Stimulated activated CD4-positive, alpha-beta T cell treated with anti-CD3 and anti-CD28 coated beads, Interleukin-15, amount 100 ng/mL, for 48 hours (primary cell): ENCODE measurements around the gene TRPM5.
A peak's percentile ranks its signal among the peaks of the same experiment; 100 is the strongest.

Experiments used
- DNase-seq, 2 donors: peaks; one replicate each; pipeline ENCODE4 v3.0.0-alpha.2; 2020; ENCODE audit warnings: low read depth in 2 of 2

The TRPM5 gene

GRCh38 chr11:2406451-2406850 lies 37.9 kb downstream of the TRPM5 start:
- no peak for DNase-seq

DNA sequence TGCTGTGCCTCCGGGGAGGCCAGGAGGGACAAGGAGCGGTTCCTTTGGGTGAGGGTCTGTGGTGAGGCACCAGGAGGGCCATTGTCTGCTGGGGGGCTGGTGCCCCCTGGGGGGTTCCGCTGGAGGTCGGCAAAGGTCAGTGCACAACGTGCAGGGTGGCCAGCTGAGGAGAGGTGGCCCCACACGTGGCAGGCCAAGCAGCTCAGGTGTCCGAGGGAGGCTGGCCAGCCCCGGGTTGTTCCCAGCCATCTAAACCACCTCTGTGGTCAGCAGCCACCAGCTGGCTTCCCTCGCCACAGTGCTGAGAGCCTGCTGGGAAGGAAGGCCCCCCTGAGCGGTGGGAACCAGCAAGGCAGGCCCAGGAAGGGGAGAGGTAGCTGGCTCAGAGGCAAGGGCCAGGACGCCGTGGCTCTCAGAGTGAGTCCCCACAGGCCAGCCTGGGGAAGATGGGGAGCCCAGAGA lies 39.5 kb downstream of the TRPM5 start:
- DNase-seq: no peak

DNA sequence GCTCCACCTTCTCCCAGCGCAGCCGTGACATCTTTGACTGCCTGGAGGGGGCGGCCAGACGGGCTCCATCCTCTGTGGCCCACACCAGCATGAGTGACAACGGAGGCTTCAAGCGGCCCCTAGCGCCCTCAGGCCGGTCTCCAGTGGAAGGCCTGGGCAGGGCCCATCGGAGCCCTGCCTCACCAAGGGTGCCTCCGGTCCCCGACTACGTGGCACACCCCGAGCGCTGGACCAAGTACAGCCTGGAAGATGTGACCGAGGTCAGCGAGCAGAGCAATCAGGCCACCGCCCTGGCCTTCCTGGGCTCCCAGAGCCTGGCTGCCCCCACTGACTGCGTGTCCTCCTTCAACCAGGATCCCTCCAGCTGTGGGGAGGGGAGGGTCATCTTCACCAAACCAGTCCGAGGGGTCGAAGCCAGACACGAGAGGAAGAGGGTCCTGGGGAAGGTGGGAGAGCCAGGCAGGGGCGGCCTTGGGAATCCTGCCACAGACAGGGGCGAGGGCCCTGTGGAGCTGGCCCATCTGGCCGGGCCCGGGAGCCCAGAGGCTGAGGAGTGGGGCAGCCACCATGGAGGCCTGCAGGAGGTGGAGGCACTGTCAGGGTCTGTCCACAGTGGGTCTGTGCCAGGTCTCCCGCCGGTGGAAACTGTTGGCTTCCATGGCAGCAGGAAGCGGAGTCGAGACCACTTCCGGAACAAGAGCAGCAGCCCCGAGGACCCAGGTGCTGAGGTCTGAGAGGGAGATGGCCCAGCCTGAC lies 41.2 kb downstream of the TRPM5 start:
- DNase-seq: no peak

DNA sequence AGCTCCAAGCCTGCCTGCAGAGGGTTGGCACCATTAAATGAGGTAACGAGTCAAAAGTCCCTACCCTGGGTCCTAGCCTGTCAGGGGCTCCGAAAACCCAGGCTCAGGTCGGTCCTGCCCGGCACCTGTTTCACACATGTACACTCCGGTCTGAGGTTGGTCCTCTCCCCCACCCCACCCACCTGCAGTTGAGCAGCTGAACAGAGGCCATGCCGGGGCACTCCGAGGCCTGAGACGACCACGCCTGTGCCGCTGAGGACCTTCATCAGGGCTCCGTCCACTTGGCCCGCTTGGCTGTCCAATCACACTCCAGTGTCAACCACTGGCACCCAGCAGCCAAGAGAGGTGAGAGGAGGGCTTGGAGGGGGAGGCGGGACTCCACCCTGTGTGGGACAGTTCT lies 42.2 kb downstream of the TRPM5 start:
- DNase-seq: no peak

DNA sequence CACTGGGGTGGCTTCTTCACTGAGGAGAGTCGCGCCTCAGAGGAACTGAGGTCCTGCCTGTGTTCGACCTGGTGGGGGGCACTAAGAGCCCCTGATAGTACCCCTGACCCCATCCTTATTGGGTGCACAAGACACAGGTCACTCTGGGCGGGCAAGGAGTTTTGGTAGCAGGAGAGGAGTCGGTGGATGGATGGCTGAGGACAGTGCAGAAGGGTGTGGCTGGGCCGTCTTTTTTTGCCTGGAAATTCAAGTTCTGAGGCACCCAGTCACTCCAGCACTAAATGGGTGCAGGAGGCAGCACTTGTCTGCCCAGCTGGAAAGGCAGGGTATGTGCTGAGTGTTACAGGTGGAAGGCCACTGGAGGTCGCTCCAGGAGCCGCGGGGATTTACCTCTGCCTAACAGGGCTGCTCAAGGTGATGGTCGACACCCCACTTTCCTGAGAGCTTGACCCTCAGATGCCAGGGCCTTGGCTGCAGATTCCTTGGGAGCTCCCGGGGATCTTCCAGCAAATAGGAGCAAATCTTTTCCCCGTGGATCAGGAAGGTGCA lies 42.8 kb downstream of the TRPM5 start:
- DNase-seq: no peak

- DNase-seq: no peak
Observed at GRCh38 chr11:2400762-2401435, 43.4 kb downstream of the TRPM5 start.

- peak; percentile 99 for DNase-seq
Observed at GRCh38 chr11:2400069-2400761, 44.1 kb downstream of the TRPM5 start, which contains the start of gene TSSC4. Gene TSSC4 (plus strand): TSS chr11:2400750. CDS start chr11:2402634, 1,884 bp downstream.

DNA sequence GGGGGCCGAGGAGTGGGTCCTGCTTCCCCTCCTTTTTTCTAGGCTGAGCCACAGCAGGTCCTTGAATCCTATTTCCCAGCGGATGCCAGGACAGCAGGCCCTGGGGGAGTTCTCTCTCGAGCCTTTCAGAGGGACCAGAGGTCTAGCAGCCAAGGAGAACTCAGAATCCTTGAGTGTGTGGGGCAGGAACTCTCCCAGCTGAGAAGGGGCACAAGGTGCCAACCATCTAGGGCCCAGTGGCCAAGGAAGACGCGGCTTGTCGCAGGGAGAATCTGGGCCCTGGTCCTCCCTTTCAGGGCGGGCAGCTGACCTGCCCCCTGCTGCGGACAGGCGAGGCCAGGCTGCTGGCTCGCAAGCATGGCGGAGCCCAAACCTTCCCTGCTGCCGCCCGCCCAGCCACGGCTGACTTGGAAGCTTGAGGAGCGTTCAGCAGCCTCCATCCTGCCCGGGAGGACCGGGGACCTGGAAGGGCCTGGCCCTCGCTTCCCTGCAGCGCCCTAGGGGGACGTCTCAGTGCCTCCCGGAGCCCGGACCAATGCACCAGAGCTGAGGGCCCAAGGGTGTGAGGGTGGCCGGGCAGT lies 44.7 kb downstream of the TRPM5 start:
- DNase-seq: no peak

DNA sequence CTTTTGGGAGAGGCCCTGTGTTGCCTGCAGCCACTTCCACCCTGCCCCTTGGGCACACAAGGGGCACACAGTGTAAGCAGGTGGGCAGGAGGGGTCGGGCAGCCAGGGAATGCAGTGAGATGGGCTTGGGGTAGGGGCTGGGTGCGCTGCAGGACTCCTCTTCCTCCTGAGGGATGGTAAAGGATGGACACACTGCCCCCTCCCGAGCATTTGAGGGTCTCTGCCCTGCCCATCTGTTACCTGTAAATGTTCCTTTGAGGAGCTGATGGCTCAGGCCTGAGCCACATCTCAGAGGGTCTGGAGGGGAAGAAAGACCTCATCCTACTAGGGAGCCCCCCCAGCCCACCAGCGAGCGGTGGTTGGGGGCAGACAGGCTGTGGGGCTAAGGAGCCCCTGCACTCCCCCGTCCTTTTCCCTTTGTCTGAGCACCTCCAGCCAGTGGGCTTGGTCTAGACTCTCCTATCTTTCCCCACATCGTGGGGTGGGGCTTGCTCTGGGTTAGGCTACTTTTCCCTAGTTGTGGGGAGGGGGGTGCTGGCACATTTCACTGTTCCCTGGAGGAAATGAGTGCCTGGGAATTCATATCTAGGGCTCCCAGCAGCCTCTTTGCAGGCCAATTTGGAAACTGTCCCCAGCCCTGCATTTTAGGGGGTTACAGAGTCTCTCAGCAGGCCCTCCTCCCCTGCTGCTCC lies 45.5 kb downstream of the TRPM5 start:
- DNase-seq: no peak

DNA sequence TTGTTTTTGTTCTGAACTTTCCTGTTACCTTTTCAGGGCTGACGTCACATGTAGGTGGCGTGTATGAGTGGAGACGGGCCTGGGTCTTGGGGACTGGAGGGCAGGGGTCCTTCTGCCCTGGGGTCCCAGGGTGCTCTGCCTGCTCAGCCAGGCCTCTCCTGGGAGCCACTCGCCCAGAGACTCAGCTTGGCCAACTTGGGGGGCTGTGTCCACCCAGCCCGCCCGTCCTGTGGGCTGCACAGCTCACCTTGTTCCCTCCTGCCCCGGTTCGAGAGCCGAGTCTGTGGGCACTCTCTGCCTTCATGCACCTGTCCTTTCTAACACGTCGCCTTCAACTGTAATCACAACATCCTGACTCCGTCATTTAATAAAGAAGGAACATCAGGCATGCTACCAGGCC lies 47.3 kb downstream of the TRPM5 start:
- no peak for DNase-seq

GRCh38 chr11:2396471-2396870 lies 47.8 kb downstream of the TRPM5 start:
- DNase-seq: no peak

DNA sequence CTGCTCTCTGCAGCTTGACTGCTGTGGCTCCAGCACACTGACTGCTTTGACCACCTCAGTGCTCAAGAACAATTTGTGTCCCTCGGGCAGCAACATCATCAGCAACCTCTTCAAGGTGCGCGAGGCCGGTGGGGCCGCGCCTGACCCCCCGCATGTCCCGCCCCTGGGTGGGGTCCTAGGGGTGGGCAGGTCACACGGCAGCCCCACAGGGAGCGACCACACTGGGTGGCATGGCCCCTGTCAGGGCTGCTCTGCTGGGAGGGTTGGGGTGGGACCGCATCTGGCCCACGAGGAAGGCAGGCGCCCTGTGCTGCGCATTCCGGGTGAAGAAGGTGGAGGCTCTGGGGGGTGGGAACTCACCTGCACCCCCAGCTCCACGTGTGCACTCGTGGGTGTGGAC lies 48.5 kb downstream of the TRPM5 start:
- DNase-seq: no peak

DNA sequence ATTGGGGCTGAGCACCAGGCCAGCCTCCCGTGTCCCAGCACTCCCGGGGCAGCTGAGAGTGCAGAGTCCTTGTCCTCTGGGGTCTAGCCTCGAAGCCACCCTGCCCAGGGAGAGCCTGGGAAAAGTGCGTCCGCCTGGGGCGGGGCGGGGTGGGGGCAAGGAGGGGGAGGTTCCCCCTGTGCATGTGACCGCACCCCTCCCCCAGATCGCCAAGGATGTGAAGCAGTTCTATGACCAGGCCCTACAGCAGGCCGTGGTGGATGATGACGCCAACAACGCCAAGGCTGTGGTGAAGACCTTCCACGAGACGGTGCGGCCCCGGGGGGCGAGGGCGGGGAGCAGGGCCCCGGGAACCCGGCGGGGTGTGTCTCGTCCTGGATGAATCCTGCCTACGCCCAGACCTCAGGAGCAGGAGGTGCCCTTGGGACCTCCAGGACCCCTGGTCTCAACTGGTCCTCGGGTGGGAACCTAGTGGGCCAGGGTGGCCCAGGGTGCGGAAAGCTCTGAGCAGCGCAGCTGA lies 49.0 kb downstream of the TRPM5 start:
- DNase-seq: no peak

- DNase-seq: no peak
Observed at GRCh38 chr11:2394818-2395105, 49.6 kb downstream of the TRPM5 start.
